ENCODE measurements around the gene HDAC4.
A peak's percentile ranks its signal among the peaks of the same experiment; 100 is the strongest.

Gene HDAC4

GRCh38 chr2:239370876-239371725 is 29.7 kb downstream of the HDAC4 start:
- DNase-seq (ENCODE audit: low read depth in 3 of 3, low spot score in 1 of 3), result no peak

- no peak for DNase-seq (ENCODE audit: low read depth in 3 of 3, low spot score in 1 of 3)
These were observed 30.4 kb downstream of the HDAC4 start for GRCh38 chr2:239370403-239370802.

- peak; percentile 37 to 46 (median 40) for DNase-seq (ENCODE audit: low read depth in 3 of 3, low spot score in 1 of 3)
These were observed 31.1 kb downstream of the HDAC4 start for GRCh38 chr2:239369631-239370161.

GRCh38 chr2:239368906-239369552 is 31.8 kb downstream of the HDAC4 start:
- no peak for DNase-seq (ENCODE audit: low read depth in 3 of 3, low spot score in 1 of 3)

- no peak for DNase-seq (ENCODE audit: low read depth in 3 of 3, low spot score in 1 of 3)
These were observed 32.5 kb downstream of the HDAC4 start for GRCh38 chr2:239368321-239368720.

GRCh38 chr2:239366740-239367139 is 34.1 kb downstream of the HDAC4 start:
- no peak for DNase-seq (ENCODE audit: low read depth in 3 of 3, low spot score in 1 of 3)

GRCh38 chr2:239365782-239366435 is 34.9 kb downstream of the HDAC4 start:
- DNase-seq (ENCODE audit: low read depth in 3 of 3, low spot score in 1 of 3), result no peak

GRCh38 chr2:239365071-239365781 is 35.6 kb downstream of the HDAC4 start:
- DNase-seq (ENCODE audit: low read depth in 3 of 3, low spot score in 1 of 3), result no peak

- no peak for DNase-seq (ENCODE audit: low read depth in 3 of 3, low spot score in 1 of 3)
These were observed 36.7 kb downstream of the HDAC4 start for GRCh38 chr2:239363946-239364637.

GRCh38 chr2:239362507-239362906 is 38.3 kb downstream of the HDAC4 start:
- no peak for DNase-seq (ENCODE audit: low read depth in 3 of 3, low spot score in 1 of 3)

- DNase-seq (ENCODE audit: low read depth in 3 of 3, low spot score in 1 of 3), result no peak
These were observed 39.5 kb downstream of the HDAC4 start for GRCh38 chr2:239361311-239361642.

- DNase-seq (ENCODE audit: low read depth in 3 of 3, low spot score in 1 of 3), result no peak
These were observed 40.2 kb downstream of the HDAC4 start for GRCh38 chr2:239360421-239361310.

- DNase-seq (ENCODE audit: low read depth in 3 of 3, low spot score in 1 of 3), result no peak
These were observed 40.8 kb downstream of the HDAC4 start for GRCh38 chr2:239360008-239360407.

GRCh38 chr2:239359196-239359912 is 41.5 kb downstream of the HDAC4 start:
- DNase-seq (ENCODE audit: low read depth in 3 of 3, low spot score in 1 of 3), result no peak

- no peak for DNase-seq (ENCODE audit: low read depth in 3 of 3, low spot score in 1 of 3)
These were observed 42.6 kb downstream of the HDAC4 start for GRCh38 chr2:239358062-239358754.

GRCh38 chr2:239355724-239356123 is 45.1 kb downstream of the HDAC4 start:
- DNase-seq (ENCODE audit: low read depth in 3 of 3, low spot score in 1 of 3), result no peak

- no peak for DNase-seq (ENCODE audit: low read depth in 3 of 3, low spot score in 1 of 3)
These were observed 45.7 kb downstream of the HDAC4 start for GRCh38 chr2:239355139-239355538.

GRCh38 chr2:239354791-239355136 is 46.1 kb downstream of the HDAC4 start:
- no peak for DNase-seq (ENCODE audit: low read depth in 3 of 3, low spot score in 1 of 3)
